ENCODE data around the gene ZFYVE26. TPM values are rescaled to one million over a fixed set of nuclear protein-coding genes. Genes with fewer than 3 reads are reported as not detected.
A peak's percentile ranks its signal among the peaks of the same experiment; 100 is the strongest.

ZFYVE26 gene
- total RNA-seq, 1 experiment from 2014 or later: 20.5 TPM

GRCh38 chr14:67846029-67846610, 29.7 kb upstream of the ZFYVE26 start:
- no peaks in the 10 kb centered on the region for H3K27me3 ChIP-seq (replicated peaks; ENCODE audit: insufficient read depth, low read depth, low read length, poor library complexity)
- no peak overlapping the region for H3K27ac ChIP-seq (ENCODE audit: low read depth, low read length, poor library complexity, severe bottlenecking)
- no peak for DNase-seq (ENCODE audit: low spot score)
- no peaks in the 10 kb centered on the region for H3K4me1 ChIP-seq (ENCODE audit: insufficient read depth, low read length, poor library complexity, severe bottlenecking)
- H3K36me3 ChIP-seq (ENCODE audit: insufficient read depth, low read length, poor library complexity, severe bottlenecking): no peaks in the 10 kb centered on the region
- peaks cover 4% of the 10 kb centered on the region for H3K9me3 ChIP-seq (ENCODE audit: low read depth, low read length, poor library complexity, severe bottlenecking)
- intact Hi-C loops (cut with micrococcal nuclease; ENCODE audit: unreplicated experiment): no loop called here
- no TSS peak for BruUV-seq (replicated peaks)
- TF ChIP-seq CTCF (conservative IDR thresholded peaks at IDR 0.05; ENCODE audit: low read depth, low read length): no peak
- TF ChIP-seq EZH2 (IDR thresholded peaks at IDR 0.05; ENCODE audit: borderline replicate concordance, low read depth, low read length, poor library complexity, severe bottlenecking): no peak
- CTCF ChIA-PET: no interaction called here
- POLR2A ChIA-PET (ENCODE audit: low non-redundant PET): no interaction called here
- no peak overlapping the region for H3K4me3 ChIP-seq (ENCODE audit: low read depth, low read length, poor library complexity, severe bottlenecking)

DNA sequence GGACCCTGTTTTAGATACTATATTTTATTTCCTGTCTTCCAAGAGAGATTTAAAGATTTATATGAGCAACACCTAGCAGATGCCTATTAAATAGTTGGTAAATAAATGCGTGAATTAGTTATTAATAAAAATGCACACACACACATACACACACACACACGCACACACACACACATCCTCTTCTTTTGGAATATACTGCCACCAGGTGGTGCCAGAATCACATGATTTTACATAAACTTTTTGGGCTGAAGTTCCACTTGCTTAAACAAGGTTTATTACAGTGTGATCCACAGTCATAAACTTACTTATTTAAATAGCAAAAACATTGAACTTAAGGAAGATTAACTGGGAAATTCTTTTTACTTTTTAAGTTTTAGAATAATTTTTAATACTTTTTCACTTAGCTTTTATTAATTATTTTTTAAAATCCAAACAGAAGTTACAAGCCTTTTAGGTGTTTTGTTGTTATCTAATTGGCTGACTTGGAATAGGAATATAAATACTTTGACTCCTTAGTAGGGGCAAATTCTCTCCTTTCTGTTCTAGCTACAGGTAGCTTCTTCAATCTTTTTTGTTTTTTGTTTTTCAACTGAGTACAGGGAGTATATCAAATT, 20.7 kb upstream of the ZFYVE26 start:
- Histone ChIP-seq H3K4me3 (ENCODE audit: low read depth, low read length, poor library complexity, severe bottlenecking) (no peak overlapping the region), H3K9me3 (ENCODE audit: low read depth, low read length, poor library complexity, severe bottlenecking) (no peaks in the 10 kb centered on the region), H3K4me1 (ENCODE audit: insufficient read depth, low read length, poor library complexity, severe bottlenecking) (no peaks in the 10 kb centered on the region), H3K27ac (ENCODE audit: low read depth, low read length, poor library complexity, severe bottlenecking) (no peak overlapping the region), H3K27me3 (replicated peaks; ENCODE audit: insufficient read depth, low read depth, low read length, poor library complexity) (no peaks in the 10 kb centered on the region), H3K36me3 (ENCODE audit: insufficient read depth, low read length, poor library complexity, severe bottlenecking) (no peaks in the 10 kb centered on the region)
- no TSS peak for BruUV-seq (replicated peaks)
- TF ChIP-seq CTCF (conservative IDR thresholded peaks at IDR 0.05; ENCODE audit: low read depth, low read length) (peak; percentile 71), EZH2 (IDR thresholded peaks at IDR 0.05; ENCODE audit: borderline replicate concordance, low read depth, low read length, poor library complexity, severe bottlenecking) (no peak)
- intact Hi-C loops (cut with micrococcal nuclease; ENCODE audit: unreplicated experiment): loop anchor here (2.0 to 5.0 kb wide), 2 partner anchors 98 to 980 kb away; no protein-coding TSS in a partner anchor
- peak; percentile 78 for DNase-seq (ENCODE audit: low spot score)
- ChIA-PET CTCF (no interaction called here), POLR2A (ENCODE audit: low non-redundant PET) (no interaction called here)

DNA sequence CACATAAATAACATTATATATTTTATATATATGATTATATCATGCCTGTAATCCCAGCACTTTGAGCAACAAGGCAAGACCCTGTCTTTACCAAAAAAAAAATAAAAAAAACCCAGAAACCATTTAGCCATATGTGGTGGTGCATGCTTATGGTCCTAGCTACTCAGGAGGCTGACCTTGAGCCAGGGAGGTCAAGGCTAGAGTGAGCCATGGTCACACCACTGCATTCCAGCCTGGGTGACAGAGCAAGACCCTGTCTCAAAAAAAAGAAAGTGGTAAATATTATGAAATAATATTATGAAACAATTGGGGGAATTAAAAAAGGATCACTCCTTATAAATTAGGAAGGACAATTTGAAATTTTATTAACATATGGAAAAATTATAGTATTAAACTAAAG, 19.2 kb upstream of the ZFYVE26 start:
- H3K27me3 ChIP-seq (replicated peaks; ENCODE audit: insufficient read depth, low read depth, low read length, poor library complexity): no peaks in the 10 kb centered on the region
- no peaks in the 10 kb centered on the region for H3K9me3 ChIP-seq (ENCODE audit: low read depth, low read length, poor library complexity, severe bottlenecking)
- no peak overlapping the region for H3K4me3 ChIP-seq (ENCODE audit: low read depth, low read length, poor library complexity, severe bottlenecking)
- no peak for DNase-seq (ENCODE audit: low spot score)
- no TSS peak for BruUV-seq (replicated peaks)
- intact Hi-C loops (cut with micrococcal nuclease; ENCODE audit: unreplicated experiment): loop anchor here (5.0 kb wide), 1 partner anchor 982 kb away; no protein-coding TSS in a partner anchor
- no peak overlapping the region for H3K27ac ChIP-seq (ENCODE audit: low read depth, low read length, poor library complexity, severe bottlenecking)
- CTCF ChIA-PET: no interaction called here
- POLR2A ChIA-PET (ENCODE audit: low non-redundant PET): no interaction called here
- no peak for TF ChIP-seq CTCF (conservative IDR thresholded peaks at IDR 0.05; ENCODE audit: low read depth, low read length)
- no peak for TF ChIP-seq EZH2 (IDR thresholded peaks at IDR 0.05; ENCODE audit: borderline replicate concordance, low read depth, low read length, poor library complexity, severe bottlenecking)
- H3K36me3 ChIP-seq (ENCODE audit: insufficient read depth, low read length, poor library complexity, severe bottlenecking): no peaks in the 10 kb centered on the region
- no peaks in the 10 kb centered on the region for H3K4me1 ChIP-seq (ENCODE audit: insufficient read depth, low read length, poor library complexity, severe bottlenecking)

Measured in A673 (cell line).